Immature natural killer cell (primary cell): Measurements from ENCODE around the gene B9D1. TPM values are rescaled to one million over a fixed set of nuclear protein-coding genes. Genes with fewer than 3 reads are reported as not detected.
"Not testable (repeated sequence)": the region's sequence is repeated elsewhere in the genome, so short reads cannot be mapped to it uniquely, and the experiment has no call there.

Source experiments
- DNase-seq, 3 donors: peaks; one replicate each; pipeline ENCODE4 v3.0.0; 2022; ENCODE audit warnings: mixed read lengths in 1 of 3
- H3K27ac Mint-ChIP-seq, 6 donors: one replicate each; pipeline ENCODE4 v1.8.0; 2020; ENCODE audit warnings: mixed read lengths in 6 of 6, mild to moderate bottlenecking in 5 of 6, inconsistent platforms in 4 of 6, moderate library complexity in 3 of 6
- H3K27me3 Mint-ChIP-seq, 3 donors: one replicate each; pipeline ENCODE4 v1.8.0; 2020 to 2021; ENCODE audit warnings: low read depth in 3 of 3, mild to moderate bottlenecking in 3 of 3, mixed read lengths in 3 of 3, moderate library complexity in 3 of 3, inconsistent platforms in 1 of 3
- H3K36me3 Mint-ChIP-seq, 3 donors: one replicate each; pipeline ENCODE4 v1.8.0; 2020; ENCODE audit warnings: mixed read lengths in 3 of 3, inconsistent platforms in 2 of 3, mild to moderate bottlenecking in 2 of 3
- H3K4me1 Mint-ChIP-seq, 2 donors: one replicate each; pipeline ENCODE4 v1.8.0; 2020; ENCODE audit warnings: inconsistent platforms in 2 of 2, mild to moderate bottlenecking in 2 of 2, mixed read lengths in 2 of 2, moderate library complexity in 1 of 2
- H3K4me3 Mint-ChIP-seq, 5 donors: one replicate each; pipeline ENCODE4 v1.8.0; 2020; ENCODE audit warnings: mild to moderate bottlenecking in 5 of 5, mixed read lengths in 5 of 5, inconsistent platforms in 3 of 5, moderate library complexity in 3 of 5
- H3K9me3 Mint-ChIP-seq, 6 donors: one replicate each; pipeline ENCODE4 v1.8.0; 2020; ENCODE audit warnings: mild to moderate bottlenecking in 6 of 6, mixed read lengths in 6 of 6, inconsistent platforms in 4 of 6, moderate library complexity in 3 of 6
- polyA plus RNA-seq, 3 donors: library from polyadenylated mRNA; unstranded; fragments of 300-500 nt; fragmentation: Illumina TruSeq; gene quantifications; one replicate each; pipeline ENCODE4 v1.2.3, GENCODE V29; 2021

The B9D1 gene
- polyA plus RNA-seq, 3 donors from 2014 or later, result 2.5 to 4.4 (median 2.5) TPM

DNA sequence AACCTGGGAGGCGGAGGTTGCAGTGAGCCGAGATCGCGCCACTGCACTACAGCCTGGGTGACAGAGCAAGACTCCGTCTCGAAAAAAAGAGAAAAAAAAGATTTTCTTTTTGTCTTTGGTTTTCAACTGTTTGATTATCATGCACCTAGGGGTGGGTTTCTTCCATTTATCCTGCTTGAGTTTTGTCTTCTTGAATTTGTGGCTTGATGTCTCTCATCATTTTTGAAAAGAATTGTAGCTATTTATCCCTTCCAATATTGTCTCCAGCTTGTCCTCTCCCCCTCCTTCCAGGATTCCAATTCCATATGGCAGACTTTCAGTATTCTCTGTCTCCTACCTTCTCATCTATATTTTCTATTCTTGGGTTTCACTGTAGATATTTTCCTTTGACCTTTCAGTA, 7.8 kb downstream of the B9D1 start:
- Mint-ChIP-seq H3K4me3 (no peak overlapping the region), H3K27ac (no peak overlapping the region), H3K9me3 (no peaks in the 10 kb centered on the region), H3K27me3 (peaks cover 0 to 8% (median 5%) of the 10 kb centered on the region in 3 donors), H3K36me3 (peaks cover 0 to 20% (median 11%) of the 10 kb centered on the region in 3 donors), H3K4me1 (no peaks in the 10 kb centered on the region)
- no peak for DNase-seq

- H3K9me3 Mint-ChIP-seq, result not testable (repeated sequence)
- peaks cover 0 to 20% (median 4%) of the 10 kb centered on the region in 3 donors for H3K36me3 Mint-ChIP-seq
These were observed 9.1 kb downstream of the B9D1 start for GRCh38 chr17:19353401-19353800.

GRCh38 chr17:19348806-19349205, 13.7 kb downstream of the B9D1 start:
- H3K4me1 Mint-ChIP-seq, result no peaks in the 10 kb centered on the region
- H3K9me3 Mint-ChIP-seq, result no peaks in the 10 kb centered on the region
- H3K27me3 Mint-ChIP-seq, result peaks cover 0 to 8% (median 0%) of the 10 kb centered on the region in 3 donors
- peaks cover 0 to 3% (median 2%) of the 10 kb centered on the region in 3 donors for H3K36me3 Mint-ChIP-seq
- no peak for DNase-seq
- no peak overlapping the region for H3K4me3 Mint-ChIP-seq
- no peak overlapping the region for H3K27ac Mint-ChIP-seq

More at GRCh38 chr17:19353401-19353800, 9.1 kb downstream of the B9D1 start:
- not testable (repeated sequence) for H3K27ac Mint-ChIP-seq, H3K4me3 Mint-ChIP-seq, H3K4me1 Mint-ChIP-seq, H3K27me3 Mint-ChIP-seq, DNase-seq

DNA sequence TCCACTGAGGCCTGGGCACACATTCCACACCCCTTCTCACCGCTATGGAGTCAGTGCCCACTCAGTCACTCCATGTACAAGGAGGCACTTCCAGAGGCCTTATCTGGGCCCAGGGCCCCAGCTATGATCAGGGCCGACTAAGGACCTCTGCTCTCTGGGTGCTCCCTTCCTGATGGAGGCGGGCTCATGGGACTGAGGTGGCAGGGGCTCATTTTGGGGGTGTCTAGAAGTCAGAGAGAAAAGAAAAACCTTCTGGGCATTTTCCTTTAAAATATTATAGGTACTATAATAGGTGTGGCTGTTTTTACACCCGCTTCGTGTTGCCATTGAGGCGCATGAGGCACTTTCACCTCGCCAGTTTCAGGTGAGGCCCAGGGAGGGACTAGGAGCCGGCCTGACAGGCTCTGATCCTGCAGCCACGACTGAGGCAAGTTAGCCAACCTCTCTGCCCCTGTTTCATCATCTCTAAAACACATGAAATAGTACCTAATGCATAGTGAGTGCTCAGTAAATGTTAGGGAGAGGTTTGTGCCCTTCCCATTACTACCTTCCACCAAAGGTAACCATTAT, 14.4 kb downstream of the B9D1 start:
- no peak overlapping the region for H3K27ac Mint-ChIP-seq
- H3K27me3 Mint-ChIP-seq, result peaks cover 0 to 8% (median 0%) of the 10 kb centered on the region in 3 donors
- no peaks in the 10 kb centered on the region for H3K9me3 Mint-ChIP-seq
- no peaks in the 10 kb centered on the region for H3K4me1 Mint-ChIP-seq
- peaks cover 0 to 3% (median 2%) of the 10 kb centered on the region in 3 donors for H3K36me3 Mint-ChIP-seq
- no peak for DNase-seq
- no peak overlapping the region for H3K4me3 Mint-ChIP-seq

- Mint-ChIP-seq H3K9me3 (no peaks in the 10 kb centered on the region), H3K27me3 (peaks cover 0 to 8% (median 0%) of the 10 kb centered on the region in 3 donors), H3K4me3 (no peak overlapping the region), H3K4me1 (no peaks in the 10 kb centered on the region), H3K27ac (no peak overlapping the region), H3K36me3 (peaks cover 0 to 3% (median 2%) of the 10 kb centered on the region in 3 donors)
- no peak for DNase-seq
These were observed 15.0 kb downstream of the B9D1 start for GRCh38 chr17:19347323-19348080.

- H3K27me3 Mint-ChIP-seq, result peaks cover 0 to 7% (median 2%) of the 10 kb centered on the region in 3 donors
- DNase-seq, result no peak
- H3K27ac Mint-ChIP-seq, result no peak overlapping the region
- no peak overlapping the region for H3K4me3 Mint-ChIP-seq
- no peaks in the 10 kb centered on the region for H3K4me1 Mint-ChIP-seq
- H3K9me3 Mint-ChIP-seq, result no peaks in the 10 kb centered on the region
- peaks cover 0 to 3% (median 0%) of the 10 kb centered on the region in 3 donors for H3K36me3 Mint-ChIP-seq
These were observed 15.9 kb downstream of the B9D1 start for GRCh38 chr17:19346351-19347255.

DNA sequence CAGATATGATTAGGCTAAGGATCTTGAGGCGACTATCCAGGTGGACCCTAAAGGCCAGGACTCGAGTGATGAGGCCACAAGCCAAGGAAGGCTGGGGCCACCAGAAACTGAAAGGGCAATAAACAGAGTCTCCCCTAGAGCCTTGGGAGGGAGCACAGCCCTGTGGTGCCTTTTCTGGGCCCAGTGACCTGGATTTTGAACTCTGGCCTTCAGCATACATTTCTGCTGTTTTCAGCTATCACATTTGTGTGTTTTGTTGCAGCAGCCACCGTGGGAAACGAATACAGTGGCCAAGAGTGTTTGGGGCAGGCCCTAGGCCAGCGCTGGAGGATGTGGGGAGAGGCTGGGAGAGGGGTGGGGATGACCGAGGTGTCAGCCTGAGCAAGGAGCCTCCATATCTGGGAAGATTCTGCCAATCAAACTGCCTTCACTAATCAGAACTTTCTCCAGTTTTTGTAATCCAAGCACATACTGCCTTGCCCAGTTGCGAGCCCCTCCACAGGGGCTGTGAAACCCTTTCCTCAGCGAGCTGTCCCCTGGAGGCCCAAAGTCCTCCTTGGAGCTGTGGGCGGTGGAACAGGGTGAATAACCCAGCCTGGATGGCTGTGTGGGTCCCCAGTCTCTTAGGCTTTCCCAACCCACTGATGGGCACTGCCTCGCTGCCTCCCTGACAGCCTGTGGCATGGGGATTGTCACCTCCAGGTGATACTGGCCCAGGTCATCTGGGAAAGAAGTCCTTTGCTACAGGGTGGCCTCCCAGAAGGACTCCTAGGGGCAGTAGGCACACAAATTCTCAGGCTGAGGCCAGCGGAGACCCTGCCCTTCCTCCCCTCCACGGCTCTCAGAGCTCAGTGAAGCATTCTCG, 16.8 kb downstream of the B9D1 start:
- Mint-ChIP-seq H3K27me3 (peaks cover 0 to 8% (median 2%) of the 10 kb centered on the region in 3 donors), H3K36me3 (peaks cover 0 to 3% (median 0%) of the 10 kb centered on the region in 3 donors), H3K27ac (no peak overlapping the region), H3K4me3 (no peak overlapping the region), H3K9me3 (no peaks in the 10 kb centered on the region), H3K4me1 (no peaks in the 10 kb centered on the region)
- no peak for DNase-seq

DNA sequence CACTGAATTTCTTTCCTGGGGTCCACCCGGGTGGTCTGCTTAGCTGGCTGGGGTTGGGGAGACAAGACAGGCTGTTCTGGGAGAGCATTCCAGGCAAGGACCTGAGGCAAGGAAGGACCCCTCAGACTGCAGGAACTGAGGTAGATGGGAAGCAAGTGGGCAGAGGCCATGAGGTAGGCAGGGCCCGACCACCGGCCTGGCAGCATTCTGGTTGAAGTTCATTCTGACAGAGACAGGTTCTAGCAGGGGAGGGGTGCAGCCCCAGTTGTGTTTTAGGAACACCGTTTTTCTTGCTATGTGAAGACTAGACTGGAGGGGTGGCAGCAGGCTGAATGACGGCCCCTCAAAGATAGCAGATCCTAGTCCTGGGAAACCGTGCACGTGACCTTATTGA, 17.5 kb downstream of the B9D1 start:
- no peaks in the 10 kb centered on the region for H3K4me1 Mint-ChIP-seq
- no peak overlapping the region for H3K27ac Mint-ChIP-seq
- H3K4me3 Mint-ChIP-seq, result no peak overlapping the region
- H3K36me3 Mint-ChIP-seq, result peaks cover 0 to 3% (median 0%) of the 10 kb centered on the region in 3 donors
- H3K27me3 Mint-ChIP-seq, result peaks cover 0 to 10% (median 2%) of the 10 kb centered on the region in 3 donors
- no peak for DNase-seq
- H3K9me3 Mint-ChIP-seq, result no peaks in the 10 kb centered on the region

- H3K9me3 Mint-ChIP-seq, result no peaks in the 10 kb centered on the region
- no peak overlapping the region for H3K4me3 Mint-ChIP-seq
- no peak for DNase-seq
- peaks cover 0 to 3% (median 0%) of the 10 kb centered on the region in 3 donors for H3K36me3 Mint-ChIP-seq
- no peak overlapping the region for H3K27ac Mint-ChIP-seq
- no peaks in the 10 kb centered on the region for H3K4me1 Mint-ChIP-seq
- peaks cover 0 to 10% (median 2%) of the 10 kb centered on the region in 3 donors for H3K27me3 Mint-ChIP-seq
These were observed 18.0 kb downstream of the B9D1 start for GRCh38 chr17:19344311-19345066.

DNA sequence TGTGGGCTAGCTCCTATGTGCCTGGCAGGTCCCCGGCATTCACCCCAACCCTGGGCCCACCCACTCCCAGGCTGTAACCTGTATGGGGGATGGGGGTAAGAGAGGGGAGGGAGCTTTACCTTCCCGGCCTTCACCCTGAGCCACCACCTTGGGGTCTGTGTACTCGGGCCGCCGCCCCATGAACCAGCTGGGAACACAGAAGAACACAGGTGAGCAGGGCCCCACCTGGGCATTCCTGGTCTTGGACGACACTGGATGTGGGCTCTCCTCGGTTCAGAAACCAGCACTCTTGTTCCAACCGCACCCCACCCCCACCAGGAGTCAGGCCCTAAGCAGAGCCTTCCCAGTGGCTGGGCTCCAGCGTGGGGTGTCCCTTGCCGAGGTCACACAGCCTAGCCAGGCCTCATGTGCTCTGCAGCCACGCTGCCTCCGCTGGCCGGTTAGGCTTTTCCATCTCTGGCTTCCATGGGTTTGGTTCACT, 18.8 kb downstream of the B9D1 start:
- no peaks in the 10 kb centered on the region for H3K4me1 Mint-ChIP-seq
- no peak overlapping the region for H3K4me3 Mint-ChIP-seq
- H3K27ac Mint-ChIP-seq, result no peak overlapping the region
- H3K36me3 Mint-ChIP-seq, result peaks cover 0 to 3% (median 0%) of the 10 kb centered on the region in 3 donors
- no peaks in the 10 kb centered on the region for H3K9me3 Mint-ChIP-seq
- peaks cover 0 to 10% (median 2%) of the 10 kb centered on the region in 3 donors for H3K27me3 Mint-ChIP-seq
- no peak for DNase-seq

GRCh38 chr17:19343256-19343630, 19.3 kb downstream of the B9D1 start:
- H3K27me3 Mint-ChIP-seq, result peaks cover 0 to 10% (median 2%) of the 10 kb centered on the region in 3 donors
- H3K36me3 Mint-ChIP-seq, result peaks cover 0 to 3% (median 0%) of the 10 kb centered on the region in 3 donors
- no peak for DNase-seq
- H3K27ac Mint-ChIP-seq, result no peak overlapping the region
- no peaks in the 10 kb centered on the region for H3K9me3 Mint-ChIP-seq
- no peak overlapping the region for H3K4me3 Mint-ChIP-seq
- no peaks in the 10 kb centered on the region for H3K4me1 Mint-ChIP-seq

- peaks cover 0 to 3% (median 0%) of the 10 kb centered on the region in 3 donors for H3K36me3 Mint-ChIP-seq
- H3K4me1 Mint-ChIP-seq, result no peaks in the 10 kb centered on the region
- H3K27me3 Mint-ChIP-seq, result peaks cover 0 to 10% (median 2%) of the 10 kb centered on the region in 3 donors
- no peak overlapping the region for H3K27ac Mint-ChIP-seq
- DNase-seq, result no peak
- H3K9me3 Mint-ChIP-seq, result no peaks in the 10 kb centered on the region
- no peak overlapping the region for H3K4me3 Mint-ChIP-seq
These were observed 19.8 kb downstream of the B9D1 start for GRCh38 chr17:19342611-19343255.
